ENCODE results near the gene FHL3.
"Not testable (repeated sequence)": the region's sequence is repeated elsewhere in the genome, so short reads cannot be mapped to it uniquely, and the experiment has no call there.

GRCh38 chr1:38032992-38033391, 27.7 kb upstream of the FHL3 start:
- TF ChIP-seq CTCF (IDR thresholded peaks at IDR 0.05); EZH2 (IDR thresholded peaks at IDR 0.05; ENCODE audit: borderline replicate concordance, insufficient read depth, low read depth, low read length, poor library complexity, severe bottlenecking): not testable (repeated sequence)
